K562 (cell line): ENCODE results near the gene CHSY3.

Experiments
- ARNT ChIP-seq, 2 experiments: fragments of 450-650 bp; IDR thresholded peaks; 2 replicates each; pipeline ENCODE4 v1.6.1; 2016; ENCODE audit warnings: mild to moderate bottlenecking in 1 of 2
- CTCF ChIP-seq, 3 experiments: IDR thresholded peaks in 2 of 3; conservative IDR thresholded peaks in 1 of 3; 2 replicates each; pipeline ENCODE4 v1.5.1; 2011 to 2012; ENCODE audit warnings: low read length in 3 of 3, mild to moderate bottlenecking in 3 of 3, control low read depth in 2 of 3, improper control_type of control experiment in 1 of 3, inconsistent platforms in 1 of 3, low read depth in 1 of 3, mixed read lengths in 1 of 3, moderate library complexity in 1 of 3; ENCODE audit not compliant: insufficient read depth in 2 of 3
- E2F3 ChIP-seq: fragments of 250-450 bp; sonication (Bioruptor Pico); IDR thresholded peaks from 2 replicates; pipeline ENCODE4 v1.4.0; 2020; ENCODE audit warnings: mild to moderate bottlenecking
- IFI16 ChIP-seq: fragments of 250-450 bp; sonication (Bioruptor Pico); IDR thresholded peaks from 2 replicates; pipeline ENCODE4 v2.1.2; 2022; ENCODE audit warnings: mild to moderate bottlenecking, inconsistent platforms
- KAT2B ChIP-seq: IDR thresholded peaks from one replicate; pipeline ENCODE4 v1.6.1; 2012; ENCODE audit warnings: low read depth, mild to moderate bottlenecking, control low read depth, inconsistent platforms, low read length, moderate library complexity
- MXD1 ChIP-seq: fragments of 250-450 bp; sonication (Bioruptor Pico); IDR thresholded peaks from 2 replicates; pipeline ENCODE4 v1.8.0; 2021; ENCODE audit warnings: borderline replicate concordance, mild to moderate bottlenecking, moderate library complexity; ENCODE audit not compliant: poor library complexity, severe bottlenecking
- ZBTB34 ChIP-seq: fragments of 250-450 bp; sonication (Bioruptor Pico); IDR thresholded peaks from 2 replicates; pipeline ENCODE4 v1.8.0; 2021; ENCODE audit warnings: mild to moderate bottlenecking, moderate library complexity
- ZBTB7A ChIP-seq: IDR thresholded peaks from 2 replicates; pipeline ENCODE4 v1.6.1; 2011; ENCODE audit warnings: low read depth, mild to moderate bottlenecking, low read length, moderate library complexity, borderline replicate concordance; ENCODE audit not compliant: control insufficient read depth
- ZNF133 ChIP-seq: fragments of 250-450 bp; sonication (Bioruptor Pico); IDR thresholded peaks from 2 replicates; pipeline ENCODE4 v1.4.0; 2020; ENCODE audit warnings: mild to moderate bottlenecking

- no peak for TF ChIP-seq ZBTB34
- no peak for TF ChIP-seq ZBTB7A
- no peak for TF ChIP-seq ZNF133
- no peak for TF ChIP-seq IFI16 (CRISPR knock-in tag)
- TF ChIP-seq KAT2B: no peak
- TF ChIP-seq MXD1: no peak
- no peak for TF ChIP-seq ARNT (IDR thresholded peaks at IDR 0.05)
- TF ChIP-seq CTCF (IDR thresholded peaks at IDR 0.05 in 2 of 3, conservative IDR thresholded peaks at IDR 0.05 in 1 of 3; ENCODE audit: insufficient read depth in 2 of 3, low read depth in 1 of 3, low read length in 3 of 3): no peak
- TF ChIP-seq E2F3 (CRISPR knock-in tag): no peak
These were observed 174.4 kb downstream of the CHSY3 start for GRCh38 chr5:130078661-130079060.
